ENCODE results near the gene UFC1.

DNA sequence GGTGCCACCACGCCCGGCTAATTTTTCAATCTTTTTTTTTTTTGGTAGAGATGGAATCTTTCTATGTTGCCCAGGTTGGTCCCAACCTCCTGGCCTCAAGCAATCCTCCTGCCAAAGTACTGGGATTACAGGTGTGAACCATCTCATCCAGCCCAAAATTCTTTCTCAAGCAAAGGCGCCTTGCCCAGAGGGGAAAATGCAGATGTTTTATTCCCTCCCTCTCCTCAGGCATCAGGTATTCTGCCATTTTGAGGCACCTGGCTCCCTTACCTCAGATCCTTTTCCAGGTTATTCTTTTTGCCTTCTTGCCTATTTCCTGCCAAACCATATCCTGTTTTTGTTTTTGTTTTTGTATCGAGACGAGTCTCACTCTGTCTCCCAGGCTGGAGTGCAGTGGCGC lies 34.6 kb downstream of the UFC1 start:
- no peak for TF ChIP-seq POLR2A (IDR thresholded peaks at IDR 0.05; ENCODE audit: borderline replicate concordance, extremely low read depth, insufficient read depth, insufficient read length)
- TF ChIP-seq ZFX (IDR thresholded peaks at IDR 0.05) = no peak
- TF ChIP-seq, protein P1, sequence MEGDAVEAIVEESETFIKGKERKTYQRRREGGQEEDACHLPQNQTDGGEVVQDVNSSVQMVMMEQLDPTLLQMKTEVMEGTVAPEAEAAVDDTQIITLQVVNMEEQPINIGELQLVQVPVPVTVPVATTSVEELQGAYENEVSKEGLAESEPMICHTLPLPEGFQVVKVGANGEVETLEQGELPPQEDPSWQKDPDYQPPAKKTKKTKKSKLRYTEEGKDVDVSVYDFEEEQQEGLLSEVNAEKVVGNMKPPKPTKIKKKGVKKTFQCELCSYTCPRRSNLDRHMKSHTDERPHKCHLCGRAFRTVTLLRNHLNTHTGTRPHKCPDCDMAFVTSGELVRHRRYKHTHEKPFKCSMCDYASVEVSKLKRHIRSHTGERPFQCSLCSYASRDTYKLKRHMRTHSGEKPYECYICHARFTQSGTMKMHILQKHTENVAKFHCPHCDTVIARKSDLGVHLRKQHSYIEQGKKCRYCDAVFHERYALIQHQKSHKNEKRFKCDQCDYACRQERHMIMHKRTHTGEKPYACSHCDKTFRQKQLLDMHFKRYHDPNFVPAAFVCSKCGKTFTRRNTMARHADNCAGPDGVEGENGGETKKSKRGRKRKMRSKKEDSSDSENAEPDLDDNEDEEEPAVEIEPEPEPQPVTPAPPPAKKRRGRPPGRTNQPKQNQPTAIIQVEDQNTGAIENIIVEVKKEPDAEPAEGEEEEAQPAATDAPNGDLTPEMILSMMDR (IDR thresholded peaks at IDR 0.05 in 2 of 3, conservative IDR thresholded peaks at IDR 0.05 in 1 of 3; ENCODE audit: borderline replicate concordance in 1 of 3, insufficient read depth in 1 of 3, low read depth in 2 of 3, low read length in 2 of 3) = no peak
- no peak for TF ChIP-seq EZH2phosphoT487 (IDR thresholded peaks at IDR 0.05; ENCODE audit: borderline replicate concordance)
- TF ChIP-seq CEBPB (IDR thresholded peaks at IDR 0.05; ENCODE audit: low read depth) = no peak
- TF ChIP-seq, protein P2, sequence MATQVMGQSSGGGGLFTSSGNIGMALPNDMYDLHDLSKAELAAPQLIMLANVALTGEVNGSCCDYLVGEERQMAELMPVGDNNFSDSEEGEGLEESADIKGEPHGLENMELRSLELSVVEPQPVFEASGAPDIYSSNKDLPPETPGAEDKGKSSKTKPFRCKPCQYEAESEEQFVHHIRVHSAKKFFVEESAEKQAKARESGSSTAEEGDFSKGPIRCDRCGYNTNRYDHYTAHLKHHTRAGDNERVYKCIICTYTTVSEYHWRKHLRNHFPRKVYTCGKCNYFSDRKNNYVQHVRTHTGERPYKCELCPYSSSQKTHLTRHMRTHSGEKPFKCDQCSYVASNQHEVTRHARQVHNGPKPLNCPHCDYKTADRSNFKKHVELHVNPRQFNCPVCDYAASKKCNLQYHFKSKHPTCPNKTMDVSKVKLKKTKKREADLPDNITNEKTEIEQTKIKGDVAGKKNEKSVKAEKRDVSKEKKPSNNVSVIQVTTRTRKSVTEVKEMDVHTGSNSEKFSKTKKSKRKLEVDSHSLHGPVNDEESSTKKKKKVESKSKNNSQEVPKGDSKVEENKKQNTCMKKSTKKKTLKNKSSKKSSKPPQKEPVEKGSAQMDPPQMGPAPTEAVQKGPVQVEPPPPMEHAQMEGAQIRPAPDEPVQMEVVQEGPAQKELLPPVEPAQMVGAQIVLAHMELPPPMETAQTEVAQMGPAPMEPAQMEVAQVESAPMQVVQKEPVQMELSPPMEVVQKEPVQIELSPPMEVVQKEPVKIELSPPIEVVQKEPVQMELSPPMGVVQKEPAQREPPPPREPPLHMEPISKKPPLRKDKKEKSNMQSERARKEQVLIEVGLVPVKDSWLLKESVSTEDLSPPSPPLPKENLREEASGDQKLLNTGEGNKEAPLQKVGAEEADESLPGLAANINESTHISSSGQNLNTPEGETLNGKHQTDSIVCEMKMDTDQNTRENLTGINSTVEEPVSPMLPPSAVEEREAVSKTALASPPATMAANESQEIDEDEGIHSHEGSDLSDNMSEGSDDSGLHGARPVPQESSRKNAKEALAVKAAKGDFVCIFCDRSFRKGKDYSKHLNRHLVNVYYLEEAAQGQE (IDR thresholded peaks at IDR 0.05; ENCODE audit: low read depth) = no peak
- TF ChIP-seq ELF1 (IDR thresholded peaks at IDR 0.05; ENCODE audit: borderline replicate concordance, low read depth) = no peak
